Small intestine (tissue), 7 donors: ENCODE data around the gene BLZF1. TPM values are rescaled to one million over a fixed set of nuclear protein-coding genes. Genes with fewer than 3 reads are reported as not detected.

ENCODE experiments used
- DNase-seq, 2 donors: peaks; one replicate each; pipeline versions ENCODE4 v3.0.0 to v3.0.0-alpha.2; 2013
- FAIRE-seq: peaks from 2 replicates; lab custom pipeline; 2012; peaks lifted over from hg19 to GRCh38; lab: Jason Lieb, UNC
- H3K27ac ChIP-seq, 3 donors: one replicate each; pipeline ENCODE4 v1.5.1; 2013; ENCODE audit warnings: low read length in 2 of 3, mild to moderate bottlenecking in 2 of 3, control low read depth in 1 of 3, inconsistent platforms in 1 of 3, low read depth in 1 of 3, moderate library complexity in 1 of 3
- H3K27me3 ChIP-seq, 3 donors: one replicate each; pipeline ENCODE4 v1.6.1; 2013; ENCODE audit warnings: low read length in 3 of 3, inconsistent platforms in 1 of 3; ENCODE audit not compliant: control insufficient read depth in 3 of 3, insufficient read depth in 3 of 3
- H3K36me3 ChIP-seq, 3 donors: one replicate each; pipeline ENCODE4 v1.6.1; 2013; ENCODE audit warnings: low read length in 3 of 3, inconsistent platforms in 1 of 3, low read depth in 1 of 3, mild to moderate bottlenecking in 1 of 3, moderate library complexity in 1 of 3; ENCODE audit not compliant: control insufficient read depth in 3 of 3, insufficient read depth in 2 of 3
- H3K4me1 ChIP-seq, 3 donors: one replicate each; pipeline ENCODE4 v1.6.1; 2013; ENCODE audit warnings: low read length in 2 of 3, inconsistent platforms in 1 of 3, low read depth in 1 of 3, mild to moderate bottlenecking in 1 of 3, moderate library complexity in 1 of 3; ENCODE audit not compliant: control insufficient read depth in 3 of 3, insufficient read depth in 2 of 3
- H3K4me3 ChIP-seq, 3 donors: one replicate each; pipeline ENCODE4 v1.5.1; 2013; ENCODE audit warnings: low read length in 3 of 3, control low read depth in 1 of 3, inconsistent platforms in 1 of 3, low read depth in 1 of 3, mild to moderate bottlenecking in 1 of 3, moderate library complexity in 1 of 3
- H3K9me3 ChIP-seq, 2 donors: one replicate each; pipeline ENCODE4 v1.6.1; 2013; ENCODE audit warnings: low read depth in 1 of 2, low read length in 1 of 2; ENCODE audit not compliant: control insufficient read depth in 2 of 2, insufficient read depth in 1 of 2
- WGBS, 3 donors: extraction: QIAGEN DNeasy Blood & Tissue Kit; methylation state at CpG; one replicate each; pipeline ENCODE4 v1.1.7; 2013; 5-methylcytosine and 5-hydroxymethylcytosine counted together
- polyA plus RNA-seq, 4 donors: library from polyadenylated mRNA; stranded (reverse) in 3 of 4; unstranded in 1 of 4; fragments of 200-250 nt in 3 of 4; fragments of 120-200 nt in 1 of 4; gene quantifications; one replicate each; pipeline versions ENCODE4 v1.2.1 to v1.2.3, GENCODE V29; 2013
- donor health status: healthy with polysubstance abuse.
- donor health status: control.
- donor health status: control.
- donor health status: Bipolar disorder and iron deficiency.
- donor health status: healthy.

The BLZF1 gene
- polyA plus RNA-seq, 4 donors, result 9.2 to 21.3 (median 11.9) TPM

DNA sequence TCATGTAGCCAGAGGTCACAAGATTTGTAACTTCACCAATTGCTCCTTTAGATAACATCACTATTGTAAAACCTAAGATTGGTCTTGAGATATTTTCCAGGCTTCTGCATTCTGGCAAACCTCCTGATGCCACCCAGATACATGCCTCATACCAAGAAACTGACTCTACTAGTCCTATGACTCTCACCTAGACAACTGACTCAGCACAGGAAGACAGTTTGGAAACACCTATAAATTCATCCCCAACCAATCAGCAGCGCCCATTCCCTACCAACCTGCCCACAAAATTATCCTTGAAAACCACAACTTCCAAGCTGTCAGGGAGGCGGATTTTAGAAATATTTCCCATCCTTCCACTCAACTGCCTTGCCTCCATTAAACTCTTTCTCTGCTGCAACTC lies 3.0 kb upstream of the BLZF1 start:
- H3K4me3 ChIP-seq, result no peak overlapping the region

DNA sequence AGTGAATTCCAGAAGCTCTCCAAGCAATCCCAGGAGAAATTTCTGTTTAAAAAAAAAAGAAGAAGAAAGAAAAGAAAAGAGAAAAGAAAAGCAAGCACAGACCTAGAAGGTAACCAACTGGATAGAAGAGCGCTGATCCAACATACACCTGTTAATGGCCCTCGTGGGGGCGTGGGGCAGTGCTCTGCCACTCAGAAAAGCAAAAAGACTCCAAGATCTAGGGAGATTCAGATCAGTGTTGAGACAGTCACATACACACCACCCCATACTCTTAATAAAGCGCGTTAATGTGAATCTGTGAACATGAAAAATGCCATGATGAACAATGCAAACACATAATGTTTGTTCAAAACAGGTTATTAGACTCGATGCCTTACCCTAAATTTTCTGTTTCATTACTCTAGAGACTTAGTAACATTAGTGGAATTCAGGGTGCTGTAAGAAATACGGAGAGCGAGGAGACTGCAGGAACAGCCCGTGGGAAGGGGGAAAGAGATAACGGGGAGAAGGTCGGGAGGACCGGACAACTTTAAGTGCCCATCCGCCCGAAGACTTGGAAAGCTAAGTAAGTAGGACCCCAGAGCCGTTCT lies 804 bp upstream of the BLZF1 start:
- Histone ChIP-seq H3K36me3 (peaks cover 1 to 2% (median 2%) of the 10 kb centered on the region in 3 donors), H3K27me3 (no peaks in the 10 kb centered on the region), H3K4me1 (peaks cover 0 to 8% (median 0%) of the 10 kb centered on the region in 3 donors), H3K27ac (peak overlapping the region; percentile 32 to 86 (median 81)), H3K9me3 (peaks cover 0 to 4% of the 10 kb centered on the region in 2 donors), H3K4me3 (peak overlapping the region; percentile 54 to 90 (median 87))
- FAIRE-seq (no peak), DNase-seq (no peak)
- 6 to 13% (median 7%) methylated on average over 15 of the region's 15 CpGs for WGBS, 3 donors

More for the DNA sequence above, 3.0 kb upstream of the BLZF1 start:
- 88 to 94% (median 91%) methylated on average over 2 of the region's 2 CpGs for WGBS, 3 donors
- FAIRE-seq (no peak), DNase-seq (no peak)
- H3K9me3 ChIP-seq, result peaks cover 0 to 4% of the 10 kb centered on the region in 2 donors
- no peak overlapping the region for H3K27ac ChIP-seq
- peaks cover 0 to 2% (median 2%) of the 10 kb centered on the region in 3 donors for H3K36me3 ChIP-seq
- H3K4me1 ChIP-seq, result peaks cover 0 to 8% (median 0%) of the 10 kb centered on the region in 3 donors
- no peaks in the 10 kb centered on the region for H3K27me3 ChIP-seq

DNA sequence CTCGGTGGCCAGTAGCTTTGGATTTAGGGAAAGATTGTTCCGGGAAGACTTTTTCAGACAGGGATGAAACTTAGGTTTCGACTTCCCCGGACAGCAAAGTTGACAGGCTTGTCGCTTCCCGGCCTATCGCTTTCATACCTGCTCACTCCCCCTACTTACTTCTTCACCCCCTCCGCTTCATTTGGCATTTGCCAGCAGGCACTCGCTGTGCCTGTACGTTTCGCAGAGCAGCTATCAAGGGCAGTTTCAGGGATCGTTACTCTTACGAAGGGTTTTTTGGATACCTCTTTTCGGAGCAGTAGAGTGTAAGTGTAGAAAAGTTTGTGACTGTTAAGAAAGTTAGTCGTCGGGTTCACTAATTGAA lies 393 bp downstream of the BLZF1 start:
- FAIRE-seq (no peak), DNase-seq (peak in 1 of 2 donors; percentile 33)
- Histone ChIP-seq H3K4me3 (peak overlapping the region; percentile 66 to 90 (median 87)), H3K27me3 (no peaks in the 10 kb centered on the region), H3K36me3 (peaks cover 1 to 4% (median 2%) of the 10 kb centered on the region in 3 donors), H3K4me1 (peaks cover 0 to 8% (median 0%) of the 10 kb centered on the region in 3 donors), H3K27ac (peak overlapping the region; percentile 75 to 86 (median 81)), H3K9me3 (peaks cover 0 to 4% of the 10 kb centered on the region in 2 donors)
- WGBS, 3 donors, result 0% methylated on average over 16 of the region's 16 CpGs

DNA sequence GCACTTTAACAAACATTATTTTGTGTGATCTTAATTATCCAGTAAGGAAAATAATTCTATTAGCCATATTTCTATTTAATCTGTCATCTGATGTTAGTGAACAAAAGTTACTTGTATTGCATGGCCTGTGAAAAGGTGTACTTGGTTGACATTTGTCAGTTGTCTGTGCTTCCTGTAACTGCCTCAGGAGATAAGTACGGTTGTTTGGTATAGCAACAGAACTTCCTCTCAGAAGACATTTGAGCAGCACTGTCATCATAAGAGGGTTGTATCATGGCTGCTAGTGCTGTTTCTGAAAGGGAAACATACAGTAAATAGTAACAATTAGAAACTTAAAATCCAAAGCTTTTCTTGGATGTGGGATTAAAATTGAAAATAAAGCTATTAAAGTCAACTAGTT lies 3.4 kb downstream of the BLZF1 start:
- 66 to 87% (median 68%) methylated on average over 1 of the region's 1 CpG for WGBS, 3 donors

DNA sequence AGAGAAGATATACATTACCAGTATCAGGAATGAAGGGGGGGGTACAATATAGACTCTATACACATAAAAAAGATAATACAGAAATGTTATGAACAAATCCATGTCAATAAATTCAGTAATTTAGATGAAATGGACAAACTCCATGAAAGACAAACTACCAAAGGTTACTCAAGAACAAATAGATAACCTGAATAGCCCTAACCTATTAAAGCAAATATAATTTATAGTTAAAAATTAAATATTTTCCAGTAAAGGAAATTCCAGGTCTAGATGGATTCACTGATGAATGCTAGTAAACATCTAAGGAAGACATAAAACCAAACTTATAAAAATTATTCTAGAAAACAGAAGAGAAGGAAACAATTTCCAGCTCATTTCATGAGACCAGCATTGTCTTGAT lies 13.2 kb downstream of the BLZF1 start:
- H3K9me3 ChIP-seq, result no peaks in the 10 kb centered on the region
- DNase-seq (no peak), FAIRE-seq (peak; percentile 30)
- no peak overlapping the region for H3K27ac ChIP-seq
- H3K4me1 ChIP-seq, result peaks cover 5 to 11% (median 6%) of the 10 kb centered on the region in 3 donors
- no peak overlapping the region for H3K4me3 ChIP-seq
- H3K36me3 ChIP-seq, result peaks cover 2 to 20% (median 4%) of the 10 kb centered on the region in 3 donors
- H3K27me3 ChIP-seq, result no peaks in the 10 kb centered on the region

More for the DNA sequence above, 3.4 kb downstream of the BLZF1 start:
- Histone ChIP-seq H3K27ac (no peak overlapping the region), H3K36me3 (peaks cover 1 to 2% (median 2%) of the 10 kb centered on the region in 3 donors), H3K9me3 (no peaks in the 10 kb centered on the region), H3K4me1 (peaks cover 0 to 7% (median 0%) of the 10 kb centered on the region in 3 donors), H3K4me3 (no peak overlapping the region), H3K27me3 (no peaks in the 10 kb centered on the region)
- DNase-seq, result no peak
- FAIRE-seq, result no peak

DNA sequence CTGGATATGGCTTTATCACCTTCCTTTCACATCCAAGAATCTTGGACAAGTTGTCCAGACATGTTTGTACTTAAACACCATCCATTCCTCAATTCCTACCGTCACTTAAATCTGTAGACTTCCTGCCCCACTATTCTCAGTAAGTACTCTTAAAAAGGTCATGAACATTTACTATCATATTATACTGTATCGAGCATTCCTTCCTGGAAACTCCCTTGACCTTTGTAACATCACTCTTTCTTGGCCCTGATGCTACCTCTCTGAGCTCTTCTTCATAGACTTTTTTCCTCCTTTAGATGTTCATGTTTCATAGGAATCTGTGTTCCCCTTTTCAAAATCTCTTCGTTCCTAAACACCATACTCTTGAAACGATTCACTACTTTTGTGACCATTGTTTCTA lies 15.5 kb downstream of the BLZF1 start:
- Histone ChIP-seq H3K36me3 (peaks cover 2 to 11% (median 4%) of the 10 kb centered on the region in 3 donors), H3K27ac (no peak overlapping the region), H3K9me3 (no peaks in the 10 kb centered on the region), H3K27me3 (no peaks in the 10 kb centered on the region), H3K4me1 (peaks cover 6 to 12% (median 8%) of the 10 kb centered on the region in 3 donors), H3K4me3 (no peak overlapping the region)
- WGBS, 3 donors, result 55 to 73% (median 64%) methylated on average over 4 of the region's 4 CpGs
- DNase-seq (peak; percentile 18 to 53), FAIRE-seq (no peak)

DNA sequence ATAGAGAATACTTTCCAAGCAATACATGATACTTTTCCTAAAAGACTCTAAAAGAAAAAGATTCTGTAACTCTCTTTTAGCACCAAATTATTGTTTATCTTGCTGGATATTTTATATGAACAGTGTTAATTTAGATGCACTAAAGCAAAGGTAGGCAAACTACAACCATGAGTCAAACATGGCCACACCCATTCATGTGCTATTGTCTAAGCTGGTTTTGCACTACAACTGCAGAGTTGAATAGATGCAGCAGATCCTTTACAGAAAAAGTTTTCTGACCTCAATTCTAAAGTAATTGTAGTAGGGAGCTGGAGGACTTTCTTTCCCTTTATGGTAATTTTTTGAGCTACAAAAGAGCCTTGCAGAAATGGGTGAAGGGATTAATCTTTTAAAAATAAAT lies 19.4 kb downstream of the BLZF1 start:
- H3K27ac ChIP-seq, result no peak overlapping the region
- H3K9me3 ChIP-seq, result peaks cover 0 to 2% of the 10 kb centered on the region in 2 donors
- H3K4me3 ChIP-seq, result no peak overlapping the region
- H3K27me3 ChIP-seq, result no peaks in the 10 kb centered on the region
- peaks cover 9 to 14% (median 12%) of the 10 kb centered on the region in 3 donors for H3K36me3 ChIP-seq
- FAIRE-seq (no peak), DNase-seq (peak in 1 of 2 donors; percentile 42)
- peaks cover 6 to 12% (median 8%) of the 10 kb centered on the region in 3 donors for H3K4me1 ChIP-seq

DNA sequence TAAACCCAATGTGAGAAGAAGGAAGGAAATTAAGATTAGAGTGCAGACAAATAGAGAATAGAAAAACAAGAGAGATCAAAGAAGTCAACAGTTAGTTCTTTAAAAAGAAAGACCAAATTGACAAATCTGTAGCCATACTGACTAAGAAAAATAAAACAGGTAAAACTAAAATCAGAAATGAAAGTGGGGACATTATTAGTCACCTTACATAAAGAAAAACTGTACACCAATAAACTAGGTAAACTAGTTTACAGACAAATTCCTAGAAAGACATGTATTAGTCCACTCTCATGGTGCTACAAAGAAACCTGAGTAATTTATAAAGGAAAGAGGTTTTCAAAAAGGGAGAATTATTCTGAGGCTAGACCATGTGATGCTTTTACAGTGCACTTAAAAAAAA lies 22.3 kb downstream of the BLZF1 start:
- peaks cover 2 to 7% (median 3%) of the 10 kb centered on the region in 3 donors for H3K4me1 ChIP-seq
- FAIRE-seq, result no peak
- H3K36me3 ChIP-seq, result peaks cover 5 to 13% (median 9%) of the 10 kb centered on the region in 3 donors

More for the DNA sequence above, 22.3 kb downstream of the BLZF1 start:
- no peaks in the 10 kb centered on the region for H3K27me3 ChIP-seq
- H3K4me3 ChIP-seq, result no peak overlapping the region
- DNase-seq, result no peak
- H3K27ac ChIP-seq, result no peak overlapping the region
- peaks cover 0 to 2% of the 10 kb centered on the region in 2 donors for H3K9me3 ChIP-seq
